HUES6 (cell line): ENCODE measurements around the gene EHBP1L1.

ENCODE experiments used
- H3K27ac ChIP-seq: 2 replicates; pipeline ENCODE4 v1.7.0; 2013; ENCODE audit warnings: low read depth, mild to moderate bottlenecking, low read length, inconsistent platforms
- H3K27me3 ChIP-seq: 2 replicates; pipeline ENCODE4 v1.6.1; 2013; ENCODE audit warnings: low read length; ENCODE audit not compliant: control insufficient read depth, insufficient read depth
- H3K36me3 ChIP-seq: 2 replicates; pipeline ENCODE4 v1.6.1; 2013; ENCODE audit warnings: low read length; ENCODE audit not compliant: control insufficient read depth, insufficient read depth
- H3K4me1 ChIP-seq: 2 replicates; pipeline ENCODE4 v1.6.1; 2013; ENCODE audit warnings: low read length; ENCODE audit not compliant: control insufficient read depth, insufficient read depth
- H3K4me3 ChIP-seq: 2 replicates; pipeline ENCODE4 v1.5.1; 2013; ENCODE audit warnings: low read depth, low read length
- H3K9ac ChIP-seq: one replicate; pipeline ENCODE4 v1.6.1; 2013; ENCODE audit warnings: mild to moderate bottlenecking, low read length
- H3K9me3 ChIP-seq: 2 replicates; pipeline ENCODE4 v1.6.1; 2013; ENCODE audit warnings: low read depth, low read length; ENCODE audit not compliant: control insufficient read depth, insufficient read depth

EHBP1L1 gene

GRCh38 chr11:65557280-65558001 lies 18.4 kb upstream of the EHBP1L1 start:
- H3K36me3 ChIP-seq: no peaks in the 10 kb centered on the region
- no peak overlapping the region for H3K27ac ChIP-seq
- H3K4me3 ChIP-seq: peak overlapping the region; percentile 52
- no peaks in the 10 kb centered on the region for H3K9me3 ChIP-seq
- H3K9ac ChIP-seq: no peak overlapping the region
- peaks cover 61% of the 10 kb centered on the region for H3K4me1 ChIP-seq
- H3K27me3 ChIP-seq: peaks cover 27% of the 10 kb centered on the region

GRCh38 chr11:65558002-65558929 lies 17.6 kb upstream of the EHBP1L1 start, which contains the start of gene LTBP3:
Gene LTBP3 (minus strand): TSS chr11:65558359. CDS start chr11:65557959, 400 bp downstream.
- Histone ChIP-seq H3K27me3 (peaks cover 27% of the 10 kb centered on the region), H3K9me3 (no peaks in the 10 kb centered on the region), H3K4me3 (peak within 1 kb of the TSS; percentile 63), H3K27ac (peak within 1 kb of the TSS; percentile 28; the same call in 1 of the 2 replicates), H3K4me1 (peaks cover 58% of the 10 kb centered on the region), H3K36me3 (no peaks in the 10 kb centered on the region), H3K9ac (peak within 1 kb of the TSS; percentile 69)

GRCh38 chr11:65558930-65559509 lies 16.8 kb upstream of the EHBP1L1 start:
- H3K9ac ChIP-seq: peak overlapping the region; percentile 69
- H3K36me3 ChIP-seq: no peaks in the 10 kb centered on the region

GRCh38 chr11:65559535-65559934 lies 16.3 kb upstream of the EHBP1L1 start:
- no peak overlapping the region for H3K27ac ChIP-seq
- no peak overlapping the region for H3K9ac ChIP-seq
- H3K27me3 ChIP-seq: peaks cover 18% of the 10 kb centered on the region
- no peak overlapping the region for H3K4me3 ChIP-seq
- no peaks in the 10 kb centered on the region for H3K36me3 ChIP-seq
- H3K4me1 ChIP-seq: peaks cover 50% of the 10 kb centered on the region
- no peaks in the 10 kb centered on the region for H3K9me3 ChIP-seq

More at GRCh38 chr11:65558930-65559509, 16.8 kb upstream of the EHBP1L1 start:
- Histone ChIP-seq H3K27ac (no peak overlapping the region; the same call in 1 of the 2 replicates), H3K27me3 (peaks cover 24% of the 10 kb centered on the region), H3K4me3 (peak overlapping the region; percentile 63), H3K9me3 (no peaks in the 10 kb centered on the region), H3K4me1 (peaks cover 55% of the 10 kb centered on the region)

GRCh38 chr11:65559951-65560537 lies 15.8 kb upstream of the EHBP1L1 start:
- Histone ChIP-seq H3K27me3 (peaks cover 13% of the 10 kb centered on the region), H3K4me1 (peaks cover 45% of the 10 kb centered on the region), H3K27ac (no peak overlapping the region), H3K9ac (no peak overlapping the region), H3K4me3 (peak overlapping the region; percentile 27; the same call in 1 of the 2 replicates), H3K9me3 (no peaks in the 10 kb centered on the region), H3K36me3 (no peaks in the 10 kb centered on the region)

GRCh38 chr11:65560555-65561418 lies 15.1 kb upstream of the EHBP1L1 start:
- peak overlapping the region; percentile 27; the same call in 1 of the 2 replicates for H3K4me3 ChIP-seq
- no peak overlapping the region for H3K9ac ChIP-seq
- H3K27me3 ChIP-seq: peaks cover 9% of the 10 kb centered on the region; the same call in 1 of the 2 replicates
- no peaks in the 10 kb centered on the region for H3K36me3 ChIP-seq
- no peaks in the 10 kb centered on the region for H3K9me3 ChIP-seq
- H3K4me1 ChIP-seq: peaks cover 38% of the 10 kb centered on the region
- no peak overlapping the region for H3K27ac ChIP-seq

- no peak overlapping the region for H3K9ac ChIP-seq
- peaks cover 9% of the 10 kb centered on the region; the same call in 1 of the 2 replicates for H3K27me3 ChIP-seq
- H3K27ac ChIP-seq: no peak overlapping the region
- no peaks in the 10 kb centered on the region for H3K36me3 ChIP-seq
- H3K4me1 ChIP-seq: peaks cover 33% of the 10 kb centered on the region
- no peaks in the 10 kb centered on the region for H3K9me3 ChIP-seq
- no peak overlapping the region for H3K4me3 ChIP-seq
These were observed 13.8 kb upstream of the EHBP1L1 start for GRCh38 chr11:65562020-65562419.

GRCh38 chr11:65562788-65563187 lies 13.1 kb upstream of the EHBP1L1 start:
- Histone ChIP-seq H3K27me3 (peaks cover 4% of the 10 kb centered on the region; the same call in 1 of the 2 replicates), H3K4me3 (no peak overlapping the region), H3K36me3 (no peaks in the 10 kb centered on the region), H3K9me3 (no peaks in the 10 kb centered on the region), H3K27ac (no peak overlapping the region), H3K4me1 (peaks cover 28% of the 10 kb centered on the region), H3K9ac (no peak overlapping the region)

- Histone ChIP-seq H3K4me3 (no peak overlapping the region), H3K27ac (no peak overlapping the region), H3K9me3 (no peaks in the 10 kb centered on the region), H3K9ac (no peak overlapping the region), H3K4me1 (peaks cover 27% of the 10 kb centered on the region), H3K27me3 (peaks cover 3% of the 10 kb centered on the region; the same call in 1 of the 2 replicates), H3K36me3 (no peaks in the 10 kb centered on the region)
These were observed 12.3 kb upstream of the EHBP1L1 start for GRCh38 chr11:65563601-65564000.
